HG02885 (cell line): ENCODE results near the gene NRROS.
"Not testable (repeated sequence)": the region's sequence is repeated elsewhere in the genome, so short reads cannot be mapped to it uniquely, and the experiment has no call there.

ENCODE experiments used
- ATAC-seq: cut with Tn5 transposase; IDR thresholded peaks from one replicate; pipeline ENCODE4 v1.9.1; 2021; ENCODE audit warnings: mild to moderate bottlenecking; ENCODE audit not compliant: unreplicated experiment, poor library complexity

The NRROS gene

DNA sequence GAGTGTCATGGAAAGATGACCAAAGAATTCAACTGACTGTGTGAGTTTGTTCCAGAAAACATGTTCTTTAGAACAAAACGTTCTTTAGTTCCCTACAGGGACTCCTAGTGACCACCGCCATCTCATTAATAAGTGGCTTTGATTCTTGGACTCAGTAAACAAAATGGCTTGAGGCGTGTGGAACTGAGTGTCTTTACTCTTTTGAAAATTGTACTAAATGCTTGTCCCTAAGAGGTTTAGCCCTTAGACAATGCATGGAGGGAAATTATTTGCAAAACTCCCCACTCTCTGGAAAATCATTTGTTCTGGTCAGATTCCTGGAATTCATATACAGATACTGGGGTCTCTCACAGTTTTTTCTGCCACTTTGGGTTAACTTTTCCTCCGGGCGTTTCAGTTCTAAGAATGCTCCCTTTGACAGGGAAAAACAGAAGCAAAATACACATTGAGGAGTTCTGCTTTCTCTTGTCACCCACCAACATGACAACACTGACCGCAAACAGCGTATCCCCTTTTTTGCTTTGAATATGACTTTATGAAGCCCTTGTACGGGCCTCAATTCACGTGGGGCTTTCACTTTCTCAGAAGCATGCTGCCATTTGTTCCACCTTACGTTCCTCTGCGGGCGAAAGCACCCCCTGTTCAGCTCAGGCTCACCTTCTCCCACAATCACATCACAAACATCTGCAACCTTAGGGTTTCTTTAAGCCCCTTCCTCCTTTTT, 15.3 kb upstream of the NRROS start:
- ATAC-seq, result peak; percentile 65

DNA sequence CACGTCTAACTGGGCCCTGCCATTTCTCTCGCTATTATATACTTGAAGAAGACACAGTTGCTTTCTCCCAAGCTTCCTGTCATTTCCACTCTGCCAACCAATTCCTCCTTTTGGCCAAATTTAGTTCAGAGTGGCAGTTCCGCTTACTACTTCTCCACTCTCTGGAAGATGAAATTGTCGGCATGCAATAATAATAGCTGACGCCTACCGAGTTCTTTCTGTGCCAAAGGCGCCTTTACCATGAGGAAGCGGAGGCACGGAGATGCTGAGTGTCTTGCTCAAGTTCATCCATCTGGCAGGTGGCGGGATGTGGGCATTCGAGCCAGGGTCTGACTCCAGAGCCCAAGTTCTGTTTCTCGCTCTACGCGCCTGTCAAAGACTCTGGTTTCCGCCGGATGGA, 14.6 kb upstream of the NRROS start:
- ATAC-seq, result no peak

DNA sequence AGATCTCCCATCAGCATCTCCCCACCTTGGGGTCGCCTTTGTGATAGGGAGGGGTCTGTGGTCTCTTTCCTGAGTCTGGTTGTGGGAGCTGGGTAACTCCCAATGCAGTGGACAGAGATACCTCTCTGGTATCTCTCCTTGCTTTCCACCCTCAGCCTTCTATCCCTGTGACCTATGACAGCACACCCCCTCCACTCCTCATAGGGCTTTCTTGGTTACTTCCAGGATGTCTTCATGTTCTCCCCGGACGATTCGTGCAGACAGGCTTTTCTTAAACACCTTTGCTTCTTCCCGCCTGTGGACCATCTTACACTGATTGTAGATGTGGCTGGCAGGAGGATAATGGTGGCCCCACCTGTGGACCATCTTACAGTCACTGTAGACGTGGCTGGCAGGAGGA, 14.2 kb upstream of the NRROS start:
- ATAC-seq, result no peak

DNA sequence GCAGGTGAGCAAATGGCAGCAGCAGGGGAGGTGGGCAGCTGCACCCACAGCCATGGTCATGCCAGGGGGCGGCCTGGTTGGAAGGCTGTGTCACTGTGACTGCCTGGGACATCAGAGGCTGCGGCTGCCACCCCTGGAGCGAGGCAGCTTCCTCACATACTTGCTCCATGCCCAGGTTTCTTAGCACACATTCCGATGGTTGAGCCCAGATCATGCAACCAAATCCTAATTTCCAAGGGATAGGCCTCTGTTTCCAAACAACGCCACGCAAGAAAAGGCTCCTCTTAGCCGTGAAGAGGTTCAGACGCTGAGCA, 11.6 kb upstream of the NRROS start:
- ATAC-seq, result no peak

DNA sequence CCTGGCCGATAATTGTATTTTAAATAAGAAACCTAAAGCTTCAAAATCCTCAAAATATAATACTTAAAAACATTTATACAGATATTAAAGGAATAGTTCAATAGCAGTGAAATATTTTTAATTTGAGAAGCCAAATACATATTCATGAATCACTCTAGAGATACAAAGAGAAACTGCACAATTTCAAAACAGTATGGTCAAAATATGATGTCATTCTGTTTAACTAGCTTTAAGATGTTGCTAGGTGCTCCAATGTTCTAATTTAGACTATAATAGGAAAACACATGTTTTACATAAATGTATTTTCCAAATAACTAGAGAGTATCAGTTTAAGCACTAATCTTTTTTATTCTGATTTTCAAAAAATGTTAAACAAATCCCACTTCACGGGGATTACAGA, 10.3 kb upstream of the NRROS start:
- no peak for ATAC-seq

DNA sequence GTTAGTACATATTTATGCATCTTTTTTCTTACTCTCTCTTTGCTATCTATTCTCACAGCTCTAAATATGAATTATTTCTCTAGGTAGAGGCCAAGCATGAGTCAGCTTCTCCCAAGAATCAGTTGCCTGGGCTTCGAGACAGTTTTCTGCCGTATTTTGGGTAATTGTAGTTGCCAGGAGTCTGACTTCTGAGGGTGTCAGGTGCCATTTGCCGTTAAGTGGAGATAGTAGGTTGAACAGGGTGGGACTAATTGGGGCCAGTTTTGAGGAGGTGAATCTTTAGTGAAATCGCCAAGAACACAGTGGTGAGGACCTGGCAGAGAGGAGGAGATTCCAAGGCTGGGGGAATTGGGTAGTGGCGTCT, 7.8 kb upstream of the NRROS start:
- no peak for ATAC-seq

DNA sequence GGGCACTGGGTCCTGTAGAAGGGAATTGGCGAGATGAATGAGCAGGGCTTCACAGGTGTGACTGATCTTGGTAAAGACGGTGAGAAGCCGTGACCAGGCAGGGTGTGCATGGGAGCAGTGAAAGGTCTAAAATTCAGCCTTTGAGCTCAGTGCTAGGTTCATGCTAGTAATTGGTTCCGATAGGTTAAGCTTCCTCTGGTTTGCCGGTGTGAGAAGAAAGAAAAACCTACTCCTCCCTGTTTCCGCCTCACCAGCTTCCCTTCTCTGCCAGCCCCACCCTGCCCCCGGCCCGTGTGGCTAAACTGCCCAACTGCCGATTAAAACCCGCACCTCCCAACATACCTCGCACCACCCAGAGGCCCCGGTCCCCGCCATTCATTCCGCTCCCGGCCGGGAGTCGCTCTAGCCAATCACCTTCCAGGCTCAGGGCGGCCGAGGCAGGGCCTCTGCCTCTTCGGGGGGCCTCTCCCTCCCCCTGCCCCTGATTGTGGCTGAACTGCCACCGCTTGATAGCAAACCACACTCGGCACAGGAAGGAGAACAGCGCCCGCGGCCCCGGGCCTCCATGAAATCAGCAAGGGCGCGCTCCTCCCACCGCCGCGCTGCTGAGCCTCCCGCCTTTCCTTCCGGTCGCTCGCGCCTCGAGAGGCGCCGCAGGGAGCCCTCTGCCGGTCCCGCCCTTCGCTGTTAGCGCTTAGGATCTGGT, 7.3 kb upstream of the NRROS start:
- peak; percentile 80 for ATAC-seq

DNA sequence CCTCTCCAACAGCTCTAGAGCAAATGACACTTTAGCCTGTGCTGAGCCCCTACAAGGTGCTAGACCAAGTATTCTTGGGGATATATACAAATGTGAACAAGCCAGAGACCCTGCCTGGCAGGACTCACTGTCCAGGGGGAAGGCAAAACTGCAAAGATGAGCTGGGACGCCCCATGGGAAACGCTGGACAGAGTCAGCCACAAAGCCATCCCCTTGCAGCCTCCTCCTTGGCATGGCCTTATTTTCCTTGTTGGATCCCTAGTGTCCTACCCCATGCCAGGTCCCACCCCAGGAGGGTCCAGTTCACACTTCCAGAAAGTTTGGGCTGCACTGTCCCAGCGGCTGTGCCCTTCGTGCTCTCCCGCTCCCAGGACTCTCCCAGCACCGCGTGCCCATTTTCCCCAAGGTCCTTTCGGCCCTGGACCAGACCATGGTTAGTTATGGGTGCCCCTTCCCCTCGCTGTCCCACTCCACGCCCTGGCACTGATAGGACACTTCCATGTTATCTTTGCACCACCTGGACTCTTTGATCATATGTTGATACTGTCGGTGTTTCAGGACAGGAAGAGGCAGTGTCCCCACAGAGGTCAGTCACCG, 5.8 kb upstream of the NRROS start:
- ATAC-seq, result no peak

DNA sequence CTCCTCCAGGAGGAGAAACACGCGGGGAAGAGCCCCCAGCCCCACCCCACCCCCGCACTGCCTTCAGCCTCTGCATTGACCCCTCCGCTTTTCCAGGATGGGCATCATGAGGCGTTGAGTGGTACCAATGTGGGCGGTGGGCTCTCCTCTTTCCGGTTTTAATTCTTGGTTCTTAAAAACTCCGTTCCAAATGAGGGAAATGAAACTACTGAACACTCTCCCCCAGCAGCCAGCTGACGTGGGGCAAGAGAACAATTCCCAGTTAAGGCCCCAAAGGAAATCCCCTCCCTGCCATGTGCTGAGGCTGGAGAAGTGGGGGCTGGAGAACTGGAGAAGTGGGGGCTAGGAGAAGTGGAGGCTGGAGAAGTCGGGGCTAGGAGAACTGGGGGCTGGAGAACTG, 5.3 kb upstream of the NRROS start:
- ATAC-seq, result no peak

DNA sequence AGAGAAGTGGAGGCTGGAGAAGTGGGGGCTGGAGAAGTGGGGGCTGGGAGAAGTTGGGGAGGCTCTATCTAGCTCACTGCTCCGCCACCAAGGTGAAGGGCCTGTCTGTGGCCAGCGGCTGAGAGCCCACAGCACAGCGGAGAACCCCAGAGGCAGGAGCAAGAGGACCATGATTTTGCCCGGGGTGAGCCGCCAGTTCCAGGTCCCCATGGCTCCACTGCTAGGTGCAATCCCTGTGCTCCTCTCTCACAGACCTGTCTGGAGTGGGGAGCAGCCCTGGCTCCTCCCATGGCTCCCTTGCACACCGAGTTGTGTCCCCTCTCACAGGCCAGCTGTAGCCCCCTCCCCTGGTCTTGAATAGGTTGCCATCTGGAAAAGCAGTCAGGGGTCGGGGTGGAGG, 4.7 kb upstream of the NRROS start:
- ATAC-seq, result no peak

DNA sequence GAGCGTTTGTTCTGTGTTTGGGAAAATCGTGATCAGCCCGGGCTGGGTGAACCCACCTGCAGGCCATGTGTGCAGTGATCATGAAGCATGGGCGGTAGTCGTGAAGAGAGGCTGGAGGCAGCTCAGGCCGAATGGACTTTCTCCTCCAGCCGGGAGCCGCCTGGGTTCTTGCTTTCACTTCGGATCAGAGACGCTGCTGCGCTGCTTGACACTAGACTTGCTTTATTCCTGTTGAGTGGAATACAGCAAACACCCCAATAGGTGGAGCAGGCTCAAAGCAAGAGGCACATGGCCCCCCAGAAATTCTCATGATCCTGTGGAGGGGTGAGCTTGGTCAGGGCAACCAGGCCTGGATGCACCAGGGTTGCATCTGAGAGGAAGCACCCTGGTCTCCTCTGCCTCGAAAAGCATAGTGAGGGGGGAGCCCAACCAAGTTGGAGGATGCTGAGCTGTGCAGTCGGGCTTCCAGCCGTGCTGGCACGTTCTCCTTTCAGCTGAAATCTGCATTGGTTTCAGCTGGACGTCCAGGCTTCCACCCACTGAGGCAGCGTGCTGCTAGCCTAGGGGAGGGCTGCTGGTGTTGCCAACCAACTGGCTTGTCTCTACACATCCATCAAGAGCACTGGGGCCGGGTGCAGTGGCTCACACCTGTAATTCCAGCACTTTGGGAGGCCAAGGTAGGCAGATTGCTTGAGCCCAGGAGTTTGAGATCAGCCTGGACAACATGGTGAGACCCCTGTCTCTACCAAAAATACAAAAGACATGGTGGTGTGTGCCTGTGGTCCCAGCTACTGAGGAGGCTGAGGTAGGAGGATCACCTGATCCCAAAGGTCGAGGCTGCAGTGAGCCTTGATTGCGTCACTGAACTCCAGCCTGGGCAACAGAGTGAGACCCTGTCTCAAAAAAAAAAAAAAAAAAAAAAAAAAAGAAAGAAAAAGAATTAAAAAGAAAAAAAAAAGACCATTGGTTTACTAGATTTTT, 2.8 kb upstream of the NRROS start:
- ATAC-seq, result no peak

DNA sequence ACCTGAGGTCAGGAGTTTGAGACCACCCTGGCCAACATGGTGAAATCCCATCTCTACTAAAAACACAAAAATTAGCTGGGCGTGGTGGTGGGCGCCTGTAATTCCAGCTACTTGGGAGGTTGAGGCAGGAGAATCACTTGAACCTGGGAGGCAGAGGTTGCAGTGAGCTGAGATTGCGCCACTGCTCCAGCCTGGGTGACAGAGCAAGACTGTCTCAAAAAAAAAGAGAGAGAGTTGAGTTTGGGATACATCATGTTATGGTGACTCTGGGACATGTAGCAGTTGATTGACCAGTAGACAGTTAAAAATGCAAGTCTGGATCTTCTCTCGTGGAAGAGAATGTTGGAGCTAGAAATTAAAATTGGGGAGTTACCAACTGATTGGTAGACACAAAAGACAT, 1.6 kb upstream of the NRROS start:
- not testable (repeated sequence) for ATAC-seq

DNA sequence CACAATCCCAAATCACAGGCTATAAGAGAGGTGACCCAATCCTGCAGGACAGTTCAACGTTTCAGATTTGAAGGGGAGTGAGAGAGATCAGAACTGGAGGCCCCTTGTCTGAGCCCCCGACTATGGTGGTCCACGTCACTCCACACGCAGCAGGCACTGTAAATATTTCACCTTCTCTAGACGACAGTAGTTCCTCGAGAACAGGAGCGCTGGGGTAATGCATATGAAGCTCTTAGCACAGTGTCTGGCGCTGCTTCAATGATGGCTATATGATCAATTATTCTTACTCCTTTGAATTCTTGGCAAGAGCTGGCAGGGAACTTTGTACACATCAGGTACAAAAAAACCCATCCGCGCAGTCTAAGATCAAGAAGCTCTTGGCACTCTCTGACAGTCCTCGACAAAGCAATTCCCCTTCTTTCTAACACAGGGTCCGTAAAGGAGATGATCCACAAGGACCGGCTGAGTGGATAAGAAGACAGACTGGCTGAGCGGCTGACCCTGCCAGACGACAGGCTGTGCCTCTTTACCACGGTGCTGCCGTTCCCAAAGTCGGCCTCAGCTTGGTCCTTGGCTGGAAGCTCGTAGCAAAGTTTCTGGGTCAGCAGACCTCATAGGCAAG, 522 bp upstream of the NRROS start:
- ATAC-seq, result no peak

DNA sequence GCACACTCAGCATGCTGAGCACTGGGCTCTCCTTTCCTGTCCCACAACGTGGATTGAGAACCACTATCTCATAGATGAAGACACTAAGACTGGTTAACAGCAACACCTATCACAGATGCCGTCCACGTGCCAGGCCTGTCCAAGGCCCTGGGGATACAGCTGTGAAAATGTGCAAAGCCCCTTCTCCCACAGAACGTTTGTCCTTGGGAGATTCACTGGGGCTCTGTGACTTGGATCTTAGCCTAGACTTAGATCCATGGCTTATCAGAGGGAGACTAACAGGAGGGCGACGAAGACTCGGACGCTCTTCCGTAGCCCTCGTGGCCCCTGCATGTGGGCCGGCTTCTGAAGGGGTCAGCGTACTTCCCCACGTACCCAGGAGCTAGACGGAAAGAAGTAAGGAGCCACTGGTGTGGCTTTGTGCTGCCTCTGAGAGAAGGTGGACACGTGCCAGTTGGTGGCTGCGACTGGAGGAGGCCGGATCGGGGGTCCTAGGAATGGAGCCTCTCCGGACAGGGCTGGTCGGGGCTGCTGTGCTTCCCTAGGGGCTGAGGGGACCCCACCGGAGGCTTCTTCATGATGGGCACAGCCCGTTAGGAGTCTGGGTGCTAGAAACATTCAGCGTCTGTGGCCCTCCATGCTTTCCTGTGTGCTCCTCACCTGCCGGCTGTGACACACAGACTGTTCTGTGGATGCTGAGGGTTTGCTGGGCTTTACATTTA, 964 bp downstream of the NRROS start:
- ATAC-seq, result no peak

DNA sequence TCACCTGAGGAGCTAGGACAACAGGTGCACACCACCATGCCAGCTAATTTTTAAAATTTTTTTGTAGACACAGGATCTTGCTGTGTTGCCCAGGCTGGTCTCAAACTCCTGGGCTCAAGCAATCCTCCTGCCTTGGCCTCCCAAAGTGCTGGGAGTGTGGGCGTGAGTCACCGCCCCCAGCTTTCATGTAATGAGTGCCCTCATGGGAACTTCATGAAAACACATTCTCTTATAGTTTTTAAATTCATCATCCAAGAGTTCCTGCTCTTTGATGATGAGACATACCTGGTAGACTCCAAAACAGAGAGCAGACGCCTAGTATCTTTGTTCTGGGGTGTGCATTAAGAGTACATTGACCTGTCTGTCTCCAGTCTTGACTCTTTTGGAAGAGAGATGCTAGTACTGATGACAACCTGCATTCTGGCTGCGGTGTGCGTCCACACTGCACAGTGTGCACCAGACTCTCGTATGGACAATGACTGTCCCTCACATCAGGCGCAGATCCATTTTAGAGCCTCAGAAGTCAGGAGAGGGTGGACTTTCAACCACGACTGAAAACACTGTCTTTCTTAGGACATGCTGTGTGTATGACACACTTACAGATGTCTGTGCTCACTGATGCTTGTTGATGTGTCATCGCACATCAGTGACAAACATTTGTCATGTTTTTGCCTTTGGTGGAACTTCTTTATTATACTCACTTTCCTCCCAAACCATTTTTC, 2.0 kb downstream of the NRROS start:
- ATAC-seq, result no peak

DNA sequence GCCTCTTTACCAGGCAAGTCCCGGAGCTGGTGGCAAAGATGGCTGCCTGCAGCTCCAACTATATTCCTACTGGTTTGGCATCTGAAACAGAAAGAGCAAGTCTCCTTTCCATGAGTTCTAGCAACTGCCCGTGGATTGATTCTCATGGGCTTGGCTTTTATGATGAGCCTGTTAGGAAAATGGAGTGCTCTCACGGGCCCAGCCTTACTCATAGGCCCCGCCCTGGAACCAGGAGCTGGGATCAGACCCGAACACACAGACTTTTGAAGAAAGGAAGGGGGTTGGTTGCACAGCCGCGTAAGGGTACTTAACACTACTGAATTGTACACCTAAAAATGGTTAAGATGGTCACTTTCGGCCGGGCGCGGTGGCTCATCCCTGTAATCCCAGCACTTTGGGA, 2.9 kb downstream of the NRROS start:
- no peak for ATAC-seq

DNA sequence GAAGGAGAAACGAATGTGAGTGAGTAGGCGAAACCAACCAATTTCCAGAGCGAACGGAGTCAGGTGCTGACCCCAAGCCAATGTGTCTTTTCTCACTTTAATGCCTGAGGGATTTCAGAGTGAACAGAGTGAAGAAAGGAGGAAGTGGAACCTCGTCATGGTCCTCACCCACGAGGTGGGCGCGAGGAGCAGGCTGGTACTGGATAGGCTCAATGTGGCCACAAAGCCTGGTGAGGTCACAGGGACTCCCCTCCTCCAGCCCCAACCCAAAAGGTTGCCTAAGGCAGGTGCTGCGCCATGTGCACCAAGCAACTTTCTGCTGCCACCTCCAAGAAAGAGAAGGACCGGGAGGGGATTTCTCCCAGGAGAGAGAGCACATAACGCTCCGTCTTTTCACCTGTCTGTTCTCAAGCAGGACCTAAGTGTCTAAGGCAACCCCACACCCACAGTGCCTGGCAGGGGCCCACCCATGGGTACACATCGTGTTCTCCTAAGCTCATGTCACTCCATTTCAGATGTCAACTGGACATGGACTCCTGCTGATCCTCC, 3.8 kb downstream of the NRROS start:
- ATAC-seq, result peak; percentile 65

DNA sequence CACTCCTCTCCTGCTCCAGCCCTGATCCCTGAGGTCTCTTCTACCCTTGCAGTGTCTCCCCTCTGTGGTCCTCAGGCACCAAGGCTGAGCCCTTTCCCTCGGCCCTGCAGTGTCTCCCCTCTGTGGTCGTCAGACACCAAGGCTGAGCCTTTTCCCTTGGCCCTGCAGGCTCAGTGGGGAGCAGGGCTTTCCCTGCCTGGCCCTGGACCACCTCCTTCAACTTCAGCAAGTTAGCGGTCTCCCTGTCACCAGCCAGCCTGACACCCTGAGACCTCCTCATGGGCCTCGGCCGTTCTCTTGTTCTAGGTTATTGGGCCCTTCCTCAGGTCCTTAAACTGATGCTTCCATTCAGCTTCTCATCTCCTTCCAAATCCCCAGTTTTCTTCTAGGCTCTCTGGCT, 4.3 kb downstream of the NRROS start:
- no peak for ATAC-seq

DNA sequence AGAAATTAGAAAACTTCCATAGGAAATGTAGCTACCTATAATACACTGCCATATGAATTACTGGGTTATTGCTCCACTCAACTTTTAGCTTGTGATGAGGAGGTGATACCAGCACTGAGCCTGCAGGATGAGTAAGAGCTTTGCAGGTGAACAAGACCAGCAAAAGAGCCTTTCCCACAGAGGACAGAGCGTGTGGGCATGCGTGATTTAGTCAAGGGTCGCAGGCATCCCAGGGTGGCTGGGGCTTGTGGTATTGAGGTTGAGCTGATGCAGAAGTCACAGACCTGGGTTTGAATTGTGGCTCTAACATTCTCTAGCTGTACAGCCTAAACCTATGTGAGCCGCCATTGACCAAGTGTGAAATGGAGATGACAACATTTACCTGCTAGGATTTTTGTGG, 5.6 kb downstream of the NRROS start:
- no peak for ATAC-seq
